ENCODE data around the gene NDUFV3. TPM values are rescaled to one million over a fixed set of nuclear protein-coding genes. Genes with fewer than 3 reads are reported as not detected.
A peak's percentile ranks its signal among the peaks of the same experiment; 100 is the strongest.

The NDUFV3 gene
- total RNA-seq, 4 donors from 2014 or later: 96.4 to 109 (median 97.7) TPM

DNA sequence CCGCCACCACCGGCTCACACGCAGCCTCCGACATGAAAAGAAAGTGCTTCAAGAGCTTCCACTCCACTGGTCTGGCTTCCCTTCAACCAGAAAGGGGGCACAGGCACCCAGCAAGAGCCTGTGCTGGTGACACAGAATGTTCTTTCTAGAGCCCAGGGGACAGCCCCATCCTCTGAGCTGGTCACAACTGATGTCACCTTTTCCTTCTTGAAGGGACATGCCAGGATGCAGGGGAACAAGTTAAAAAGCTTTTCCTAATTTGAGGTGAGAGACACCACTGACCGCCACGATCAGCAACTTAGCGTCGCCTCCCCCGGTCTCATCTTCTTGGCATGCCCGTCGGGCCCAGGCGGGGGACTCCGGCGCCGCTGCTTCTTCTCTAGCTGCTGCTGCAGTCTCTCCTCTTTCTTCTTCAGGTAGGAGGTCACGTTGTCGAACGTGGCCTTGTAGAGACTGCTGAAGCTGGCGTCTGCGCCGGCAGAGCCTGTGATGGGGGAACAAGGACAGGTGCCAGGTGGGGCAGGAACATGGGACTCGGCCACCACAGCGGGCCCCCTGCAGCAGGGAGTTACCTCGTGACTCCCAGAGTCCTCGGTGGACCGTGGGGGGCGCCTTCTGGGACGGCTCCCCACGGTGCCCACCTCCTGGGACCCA is 43.2 kb upstream of the NDUFV3 start:
- in situ Hi-C loops (cut with MboI; ENCODE audit: low sequenced_read_pairs in 4 of 4): no loop called here
- TF ChIP-seq POLR2A (IDR thresholded peaks at IDR 0.05): no peak
- TF ChIP-seq, protein P1, sequence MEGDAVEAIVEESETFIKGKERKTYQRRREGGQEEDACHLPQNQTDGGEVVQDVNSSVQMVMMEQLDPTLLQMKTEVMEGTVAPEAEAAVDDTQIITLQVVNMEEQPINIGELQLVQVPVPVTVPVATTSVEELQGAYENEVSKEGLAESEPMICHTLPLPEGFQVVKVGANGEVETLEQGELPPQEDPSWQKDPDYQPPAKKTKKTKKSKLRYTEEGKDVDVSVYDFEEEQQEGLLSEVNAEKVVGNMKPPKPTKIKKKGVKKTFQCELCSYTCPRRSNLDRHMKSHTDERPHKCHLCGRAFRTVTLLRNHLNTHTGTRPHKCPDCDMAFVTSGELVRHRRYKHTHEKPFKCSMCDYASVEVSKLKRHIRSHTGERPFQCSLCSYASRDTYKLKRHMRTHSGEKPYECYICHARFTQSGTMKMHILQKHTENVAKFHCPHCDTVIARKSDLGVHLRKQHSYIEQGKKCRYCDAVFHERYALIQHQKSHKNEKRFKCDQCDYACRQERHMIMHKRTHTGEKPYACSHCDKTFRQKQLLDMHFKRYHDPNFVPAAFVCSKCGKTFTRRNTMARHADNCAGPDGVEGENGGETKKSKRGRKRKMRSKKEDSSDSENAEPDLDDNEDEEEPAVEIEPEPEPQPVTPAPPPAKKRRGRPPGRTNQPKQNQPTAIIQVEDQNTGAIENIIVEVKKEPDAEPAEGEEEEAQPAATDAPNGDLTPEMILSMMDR (IDR thresholded peaks at IDR 0.05 in 4 of 5, conservative IDR thresholded peaks at IDR 0.05 in 1 of 5): no peak

DNA sequence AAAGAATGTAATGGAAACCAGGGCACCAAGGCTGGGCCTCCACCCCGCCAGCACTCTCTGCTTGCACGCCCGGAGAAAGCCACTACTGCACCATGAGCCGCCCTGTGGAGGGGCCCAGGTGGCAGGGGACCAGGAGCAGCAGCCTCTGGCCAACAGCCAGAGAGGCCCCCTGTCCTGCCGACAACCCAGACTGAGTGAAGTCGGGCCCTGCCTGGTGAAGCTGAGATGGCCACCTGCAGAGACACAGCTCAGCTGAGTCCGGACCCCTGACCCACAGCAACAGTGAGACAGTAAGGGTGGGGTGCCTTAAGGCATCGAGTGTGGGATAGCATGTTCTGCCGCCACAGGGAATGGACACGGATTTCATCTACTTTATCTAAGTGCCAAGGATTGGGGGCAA is 42.6 kb upstream of the NDUFV3 start:
- H3K9me3 ChIP-seq: no peaks in the 10 kb centered on the region
- in situ Hi-C loops (cut with MboI; ENCODE audit: low sequenced_read_pairs in 4 of 4): no loop called here
- TF ChIP-seq POLR2A (IDR thresholded peaks at IDR 0.05): no peak
- TF ChIP-seq, protein P1 (IDR thresholded peaks at IDR 0.05 in 4 of 5, conservative IDR thresholded peaks at IDR 0.05 in 1 of 5): no peak
- H3K27ac ChIP-seq: no peak overlapping the region
- H3K27me3 ChIP-seq: no peaks in the 10 kb centered on the region
- intact Hi-C loops (cut with DNase I; ENCODE audit: low total_unique reads): no loop called here
- peaks cover 0 to under 1% of the 10 kb centered on the region in 2 donors for H3K4me1 ChIP-seq
- ATAC-seq (no peak), DNase-seq (no peak)
- peaks cover 0 to 80% of the 10 kb centered on the region in 2 donors for H3K36me3 ChIP-seq
- H3K4me3 ChIP-seq: no peak overlapping the region

More for the DNA sequence above, 43.2 kb upstream of the NDUFV3 start:
- H3K36me3 ChIP-seq: peaks cover 0 to 74% of the 10 kb centered on the region in 2 donors
- no peaks in the 10 kb centered on the region for H3K27me3 ChIP-seq
- intact Hi-C loops (cut with DNase I; ENCODE audit: low total_unique reads): no loop called here
- ATAC-seq (no peak), DNase-seq (no peak)
- no peak overlapping the region for H3K4me3 ChIP-seq
- no peaks in the 10 kb centered on the region for H3K9me3 ChIP-seq
- H3K27ac ChIP-seq: no peak overlapping the region
- peaks cover 4 to 7% of the 10 kb centered on the region in 2 donors for H3K4me1 ChIP-seq

DNA sequence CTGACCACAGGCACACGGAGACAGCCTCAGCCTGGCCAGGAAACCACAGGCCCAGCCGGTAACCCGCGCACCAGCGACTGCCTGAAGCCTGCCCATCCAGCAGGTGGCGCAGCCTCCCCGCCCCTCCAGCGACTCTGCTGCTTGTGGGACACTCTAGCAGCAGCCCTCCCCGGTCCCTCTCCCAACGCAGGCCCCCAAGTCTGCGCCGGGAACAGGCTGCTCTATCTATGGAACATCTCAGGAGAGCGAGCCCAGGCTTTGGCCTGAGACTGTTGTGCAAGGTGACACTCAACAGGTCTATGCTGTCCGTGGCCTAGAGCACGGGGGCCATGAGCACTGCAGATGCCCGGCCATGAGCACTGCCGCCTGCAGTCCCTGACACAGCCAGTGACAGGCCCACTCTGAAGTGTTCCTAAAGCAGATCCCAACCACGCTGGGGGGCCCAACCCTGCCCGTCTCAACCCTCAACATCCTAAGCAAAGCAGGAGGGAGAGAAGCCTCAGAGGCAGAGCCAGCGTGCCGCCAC is 42.2 kb upstream of the NDUFV3 start:
- Histone ChIP-seq H3K27me3 (no peaks in the 10 kb centered on the region), H3K36me3 (peaks cover 0 to 83% of the 10 kb centered on the region in 2 donors), H3K9me3 (no peaks in the 10 kb centered on the region), H3K4me3 (no peak overlapping the region), H3K27ac (no peak overlapping the region), H3K4me1 (no peaks in the 10 kb centered on the region)
- DNase-seq: no peak
- no peak for ATAC-seq
- TF ChIP-seq, protein P1 (IDR thresholded peaks at IDR 0.05 in 4 of 5, conservative IDR thresholded peaks at IDR 0.05 in 1 of 5): peak in 1 of 5 experiments; percentile 27
- TF ChIP-seq POLR2A (IDR thresholded peaks at IDR 0.05): no peak
- intact Hi-C loops (cut with DNase I; ENCODE audit: low total_unique reads): no loop called here
- in situ Hi-C loops (cut with MboI; ENCODE audit: low sequenced_read_pairs in 4 of 4): no loop called here

DNA sequence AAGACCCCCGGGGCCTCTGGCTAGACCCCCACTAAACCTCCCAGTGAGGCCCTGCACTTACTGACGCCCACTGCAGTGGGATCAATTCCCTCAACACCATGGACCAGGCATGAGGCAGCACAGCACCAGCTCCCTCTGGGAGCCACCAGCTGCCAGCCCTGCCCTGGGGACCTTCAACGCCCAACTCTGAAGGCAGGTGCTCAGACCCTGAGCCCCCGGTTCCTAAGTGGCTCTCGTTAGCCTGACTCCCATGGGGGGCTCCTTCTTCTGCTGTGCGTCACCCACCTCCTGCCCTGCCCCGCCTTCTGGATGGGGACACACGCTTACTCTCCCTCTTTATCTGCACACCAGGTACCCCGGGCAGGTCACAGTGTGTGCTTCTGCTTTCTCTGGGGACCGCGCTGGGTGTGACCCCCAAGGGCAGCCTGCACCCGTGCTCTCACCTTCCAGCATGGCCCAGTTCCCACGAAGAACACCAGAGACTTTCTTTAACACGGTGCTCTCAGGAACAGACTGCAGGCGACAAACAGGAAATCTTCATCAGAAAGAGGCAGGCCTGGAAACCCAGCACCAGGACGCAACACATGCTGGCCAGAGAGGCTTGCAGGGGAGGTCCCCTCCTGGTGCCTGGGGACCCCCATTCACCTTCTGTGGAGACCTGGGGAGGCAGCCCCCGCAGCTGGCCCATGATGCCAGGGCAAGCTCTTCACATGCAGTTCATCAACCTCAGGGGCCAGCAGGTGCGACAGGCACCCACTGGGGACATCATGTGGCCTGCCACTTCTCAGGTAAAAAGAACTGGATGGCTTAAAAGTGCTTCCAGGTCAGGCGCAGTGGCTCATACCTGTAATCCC is 41.1 kb upstream of the NDUFV3 start:
- intact Hi-C loops (cut with DNase I; ENCODE audit: low total_unique reads) (no loop called here), in situ Hi-C loops (cut with MboI; ENCODE audit: low sequenced_read_pairs in 4 of 4) (no loop called here)
- no peaks in the 10 kb centered on the region for H3K9me3 ChIP-seq
- no peak for TF ChIP-seq POLR2A (IDR thresholded peaks at IDR 0.05)
- TF ChIP-seq, protein P1 (IDR thresholded peaks at IDR 0.05 in 4 of 5, conservative IDR thresholded peaks at IDR 0.05 in 1 of 5): no peak
- H3K4me1 ChIP-seq: no peaks in the 10 kb centered on the region
- no peak overlapping the region for H3K27ac ChIP-seq
- DNase-seq (no peak), ATAC-seq (no peak)
- H3K4me3 ChIP-seq: no peak overlapping the region
- no peaks in the 10 kb centered on the region for H3K27me3 ChIP-seq
- peaks cover 0 to 83% of the 10 kb centered on the region in 2 donors for H3K36me3 ChIP-seq
